ENCODE results near the gene DACT2.

DNA sequence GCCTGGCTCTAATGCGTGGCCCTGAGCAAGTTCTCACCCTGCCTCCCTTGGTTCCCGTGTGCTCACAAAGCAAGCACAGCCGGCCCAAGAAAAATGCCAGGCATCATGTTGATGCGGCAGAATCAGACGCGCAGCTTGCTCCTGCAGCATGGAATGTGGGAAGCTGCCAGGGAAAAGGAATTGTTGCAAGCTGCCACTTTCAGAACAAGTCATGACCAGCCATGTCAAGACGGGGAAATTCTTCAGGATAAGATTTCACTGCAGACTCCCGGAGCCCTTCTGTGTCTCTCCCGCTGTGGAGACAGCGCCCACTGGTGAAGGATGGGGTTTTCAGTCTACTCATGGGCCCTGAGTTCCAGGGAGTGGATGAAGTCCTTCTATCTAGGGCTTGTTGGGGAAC, 4.6 kb downstream of the DACT2 start:
- no peak for TF ChIP-seq POLR2A (IDR thresholded peaks at IDR 0.05; ENCODE audit: low read length)
- TF ChIP-seq GATA1 (IDR thresholded peaks at IDR 0.05; ENCODE audit: low read depth, low read length) = no peak
